Mammary epithelial cell (primary cell): ENCODE measurements around the gene A2M.

ENCODE experiments used
- CTCF ChIP-seq, 2 donors: IDR thresholded peaks in 1 of 2; conservative IDR thresholded peaks in 1 of 2; 2 replicates each; pipeline ENCODE4 v1.5.1; 2011 to 2012; ENCODE audit warnings: inconsistent platforms in 2 of 2, low read length in 2 of 2, mild to moderate bottlenecking in 2 of 2, control low read depth in 1 of 2, low read depth in 1 of 2; ENCODE audit not compliant: insufficient read depth in 1 of 2; ENCODE audit errors: extremely low read depth in 1 of 2
- EZH2 ChIP-seq: IDR thresholded peaks from 2 replicates; pipeline ENCODE4 v1.6.1; 2012; ENCODE audit warnings: low read length, inconsistent platforms, borderline replicate concordance

GRCh38 chr12:9050521-9051157 lies 65.1 kb downstream of the A2M start:
- no peak for TF ChIP-seq EZH2
- TF ChIP-seq CTCF (conservative IDR thresholded peaks at IDR 0.05 in 1 of 2, IDR thresholded peaks at IDR 0.05 in 1 of 2; ENCODE audit: extremely low read depth in 1 of 2, insufficient read depth in 1 of 2, low read depth in 1 of 2, low read length in 2 of 2): no peak
